Islet of Langerhans (tissue), 1 donor: ENCODE measurements around the gene GNS.
"Not testable (repeated sequence)": the region's sequence is repeated elsewhere in the genome, so short reads cannot be mapped to it uniquely, and the experiment has no call there.

ENCODE experiments used
- FAIRE-seq: peaks from one replicate; lab custom pipeline; 2011; peaks lifted over from hg19 to GRCh38; lab: Jason Lieb, UNC

The GNS gene

DNA sequence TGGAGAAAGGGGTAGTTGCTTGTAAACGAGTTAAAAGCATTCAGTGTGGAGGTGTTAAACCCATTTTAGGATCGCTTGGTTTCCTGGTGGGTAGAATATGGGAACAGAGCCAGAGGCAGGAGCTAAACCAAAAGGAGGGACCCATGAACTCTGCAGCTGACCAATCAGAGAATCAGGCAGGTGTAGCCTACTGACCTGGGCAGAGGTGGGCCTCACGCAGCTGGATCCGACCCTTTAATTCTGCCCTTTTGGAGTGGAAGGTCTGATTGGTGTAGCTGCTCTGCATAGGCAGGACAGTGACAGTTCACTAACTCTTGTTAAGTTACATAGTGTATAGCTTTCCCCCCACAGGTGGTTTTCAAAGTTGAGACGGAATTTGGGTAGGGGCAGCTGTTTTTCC is 63.7 kb downstream of the GNS start:
- no peak for FAIRE-seq

GRCh38 chr12:64694130-64695040 is 64.8 kb downstream of the GNS start:
- no peak for FAIRE-seq

DNA sequence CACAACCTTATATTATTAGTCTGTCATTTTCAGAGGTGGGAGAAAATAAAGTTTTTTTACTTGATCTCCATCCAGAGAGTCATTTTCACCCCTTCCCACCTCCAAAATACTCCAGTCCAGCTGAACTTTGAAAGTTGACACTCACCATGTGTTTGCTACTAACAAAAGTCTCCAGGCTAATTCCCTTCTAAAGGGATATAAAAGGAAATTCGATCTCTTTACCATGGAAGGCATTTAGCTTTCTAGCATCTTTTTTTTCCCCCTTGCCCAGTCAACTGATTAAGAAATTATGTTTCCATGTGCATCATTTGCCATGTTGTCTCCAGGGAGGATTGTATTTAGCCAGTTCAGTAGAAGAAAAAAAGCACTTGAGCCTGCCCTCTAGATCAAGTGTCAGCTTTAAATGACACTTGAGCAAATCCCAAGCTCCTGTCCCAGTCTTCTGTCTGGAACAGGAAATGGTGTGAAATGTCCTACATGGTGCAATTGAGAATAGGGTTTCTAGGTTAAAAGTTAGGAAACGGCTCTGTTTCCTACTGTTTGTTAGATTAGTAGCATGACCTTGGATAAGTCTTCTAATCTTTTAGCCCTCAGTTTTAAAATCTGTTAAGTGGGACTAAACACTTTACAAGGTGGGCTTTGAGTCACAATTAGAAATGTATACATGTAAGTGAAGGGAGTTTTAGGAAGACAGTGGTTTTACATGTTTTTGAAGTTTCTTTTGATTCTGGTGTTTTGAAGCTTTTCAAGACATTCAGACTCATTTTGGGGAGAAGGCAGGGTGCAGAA is 67.2 kb downstream of the GNS start:
- no peak for FAIRE-seq

GRCh38 chr12:64691227-64691794 is 67.9 kb downstream of the GNS start:
- no peak for FAIRE-seq

DNA sequence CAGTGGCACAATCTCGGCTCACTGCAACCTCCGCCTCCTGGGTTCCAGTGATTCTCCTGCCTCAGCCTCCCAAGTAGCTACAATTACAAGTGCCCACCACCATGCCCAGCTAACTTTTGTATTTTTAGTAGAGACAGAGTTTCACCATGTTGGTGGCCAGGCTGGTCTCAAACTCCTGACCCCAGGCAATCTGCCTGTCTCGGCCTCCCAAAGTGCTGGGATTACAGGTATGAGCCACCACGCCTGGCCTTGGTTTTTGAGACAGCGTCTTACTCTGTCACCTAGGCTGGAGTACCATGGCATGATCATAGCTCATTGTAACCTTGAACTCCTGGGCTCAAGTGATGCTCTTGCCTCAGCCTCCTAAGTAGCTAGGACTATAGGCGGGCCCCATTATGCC is 69.0 kb downstream of the GNS start:
- not testable (repeated sequence) for FAIRE-seq

GRCh38 chr12:64688715-64689114 is 70.5 kb downstream of the GNS start:
- no peak for FAIRE-seq

DNA sequence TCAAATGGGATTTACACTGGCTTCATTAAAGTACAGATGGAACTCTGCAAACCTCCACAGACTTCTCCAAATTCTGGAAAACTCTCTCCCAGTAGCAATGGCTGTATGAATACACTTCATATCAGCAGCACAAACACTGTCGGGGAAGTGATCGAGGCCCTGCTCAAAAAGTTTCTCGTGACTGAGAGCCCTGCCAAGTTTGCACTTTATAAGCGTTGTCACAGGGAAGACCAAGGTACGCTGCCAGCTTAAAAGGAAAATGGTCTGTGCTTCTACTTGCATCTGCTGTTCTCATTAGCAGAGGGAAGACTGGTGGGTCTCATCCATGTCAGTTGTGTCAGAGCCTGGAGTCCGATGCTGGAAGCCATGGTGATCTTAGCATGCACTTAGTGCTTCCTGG is 71.0 kb downstream of the GNS start:
- FAIRE-seq: no peak

GRCh38 chr12:64687816-64688215 is 71.4 kb downstream of the GNS start:
- no peak for FAIRE-seq

GRCh38 chr12:64685605-64686004 is 73.6 kb downstream of the GNS start:
- no peak for FAIRE-seq

- FAIRE-seq: no peak
These were observed 74.2 kb downstream of the GNS start for GRCh38 chr12:64685050-64685449.

GRCh38 chr12:64683816-64684543 is 75.2 kb downstream of the GNS start:
- FAIRE-seq: no peak

DNA sequence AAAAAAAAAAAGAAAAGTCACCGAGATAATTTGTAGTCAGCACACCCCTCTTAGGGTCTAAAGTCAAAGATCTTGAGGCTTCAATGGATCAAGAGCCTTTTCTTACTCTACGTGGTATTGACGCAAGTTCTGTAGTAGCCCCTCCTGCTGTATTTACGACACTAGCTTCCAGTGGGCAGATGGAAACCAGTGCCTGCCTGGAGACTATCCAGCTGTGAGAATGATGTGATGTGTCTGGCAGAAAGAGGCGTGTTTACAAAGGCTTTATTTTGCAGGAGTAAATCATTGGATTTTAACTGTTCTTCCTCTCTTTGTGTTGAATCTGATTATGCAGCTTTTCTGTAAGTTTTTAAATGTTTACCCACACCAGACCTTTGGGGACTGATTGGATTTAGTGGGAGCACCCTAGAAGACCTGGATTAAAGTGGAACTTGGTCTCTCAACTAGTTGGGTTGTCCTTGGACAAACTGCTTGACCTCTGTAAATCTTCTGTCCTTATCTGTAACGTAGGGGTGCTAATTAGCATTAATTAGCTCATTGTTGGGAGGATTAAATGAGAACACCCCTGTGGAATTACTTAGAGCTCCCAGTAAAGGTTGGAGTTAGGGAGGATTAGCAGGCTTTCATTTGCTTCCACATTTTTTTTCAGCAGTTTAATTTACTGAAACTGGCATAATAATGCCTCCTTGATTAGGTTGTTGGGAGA is 76.5 kb downstream of the GNS start:
- no peak for FAIRE-seq

DNA sequence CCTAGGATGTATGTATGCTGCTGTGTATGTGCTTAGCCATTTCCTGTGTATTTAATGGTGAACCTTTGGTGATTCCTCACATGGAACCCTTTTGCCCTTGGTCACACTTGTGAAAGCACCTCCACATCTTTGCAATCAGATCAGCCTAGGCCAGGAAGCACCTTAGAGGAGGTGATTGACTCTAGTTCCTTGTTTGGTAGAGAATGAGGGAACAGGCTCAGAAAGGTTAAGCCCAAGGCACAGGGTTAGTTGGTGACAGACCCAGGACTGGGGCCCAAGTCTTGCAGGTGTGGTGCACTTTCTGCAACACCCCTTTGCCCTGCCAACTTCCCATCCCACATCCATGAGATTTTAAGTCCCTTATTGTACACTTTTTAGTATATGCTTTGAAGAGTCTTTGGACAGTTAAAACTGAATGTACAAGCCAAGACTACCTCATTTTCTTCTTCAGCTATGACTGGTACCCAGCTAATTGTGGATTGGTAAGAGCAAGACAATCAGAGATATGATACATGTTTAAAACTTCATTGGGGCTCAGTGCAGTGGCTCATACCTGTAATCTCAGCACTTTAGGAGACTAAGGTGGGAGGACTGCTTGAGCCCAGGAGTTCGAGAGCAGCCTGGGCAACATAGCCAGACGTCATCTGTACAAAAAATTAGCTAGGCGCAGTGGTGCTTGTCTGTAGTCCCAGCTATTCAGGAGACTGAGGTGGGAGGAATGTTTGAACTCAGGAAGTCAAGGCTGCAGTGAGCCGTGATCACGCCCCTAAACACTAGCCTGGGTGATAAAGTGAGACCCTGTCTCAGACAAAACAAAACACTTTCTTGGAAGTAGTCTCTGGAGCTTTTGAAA is 77.8 kb downstream of the GNS start:
- FAIRE-seq: no peak

DNA sequence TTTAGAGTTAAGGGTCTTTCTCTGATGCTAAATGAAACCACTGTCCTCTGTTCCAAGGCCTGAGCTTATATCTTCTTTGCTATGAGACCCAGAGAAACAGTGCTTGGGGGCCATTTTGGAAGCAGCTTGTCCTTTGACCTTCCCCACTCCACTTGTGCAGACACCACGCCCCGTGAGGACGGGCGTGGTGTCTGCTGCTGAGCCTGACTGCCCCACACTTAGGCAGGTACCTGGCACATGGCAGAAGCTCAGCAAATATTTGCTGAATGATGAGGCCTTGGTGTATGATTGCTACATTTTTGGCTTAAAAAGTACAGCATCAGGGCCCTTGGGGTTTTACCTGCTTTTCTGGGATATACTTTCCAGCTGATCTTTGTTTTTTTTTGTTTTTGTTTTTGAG is 79.0 kb downstream of the GNS start:
- no peak for FAIRE-seq

GRCh38 chr12:64679487-64680001 is 79.7 kb downstream of the GNS start:
- no peak for FAIRE-seq

- no peak for FAIRE-seq
These were observed 80.4 kb downstream of the GNS start for GRCh38 chr12:64678835-64679234.

- no peak for FAIRE-seq
These were observed 81.0 kb downstream of the GNS start for GRCh38 chr12:64678248-64678647.

GRCh38 chr12:64675795-64676194 is 83.4 kb downstream of the GNS start:
- no peak for FAIRE-seq

- FAIRE-seq: no peak
These were observed 84.8 kb downstream of the GNS start for GRCh38 chr12:64674367-64674922.

DNA sequence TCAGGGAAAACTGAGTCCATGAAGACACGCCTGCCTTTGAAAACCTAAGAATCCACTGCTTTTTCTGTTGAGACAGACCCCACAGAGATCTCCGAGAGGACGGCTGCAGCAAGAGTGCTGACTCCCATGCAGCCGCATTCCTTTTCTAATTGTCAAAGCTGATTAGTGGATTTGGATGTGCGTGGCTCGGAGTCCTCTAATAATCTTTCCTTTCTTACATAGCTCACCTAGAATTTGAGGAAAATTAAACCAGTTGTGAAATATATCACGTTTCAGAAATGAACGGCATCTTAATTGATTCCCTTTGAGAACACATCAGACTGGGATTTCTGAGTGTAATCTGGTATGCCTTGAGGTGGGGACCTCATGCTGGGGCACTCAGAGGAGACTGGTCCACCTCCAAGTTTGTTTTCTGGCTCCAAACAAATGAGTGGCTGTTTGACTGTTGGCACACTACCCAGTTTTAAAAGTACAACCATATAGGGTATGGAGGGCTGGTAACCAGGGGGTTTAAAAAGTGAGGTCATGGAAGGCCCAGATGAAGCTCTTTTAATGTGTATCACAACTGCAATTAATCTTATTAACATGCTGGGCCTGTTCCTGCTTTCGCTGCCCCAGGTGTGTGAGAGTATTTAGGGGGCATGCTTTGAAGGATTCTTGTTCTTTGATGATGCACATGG is 85.6 kb downstream of the GNS start:
- FAIRE-seq: no peak
